Middle frontal gyrus (tissue), 1 donor: ENCODE data around the gene FRMD3.
A peak's percentile ranks its signal among the peaks of the same experiment; 100 is the strongest.

ENCODE experiments used
- DNase-seq: peaks from one replicate; pipeline ENCODE4 v3.0.0-alpha.2; 2015; ENCODE audit warnings: low spot score; ENCODE audit errors: extremely low spot score

FRMD3 gene

DNA sequence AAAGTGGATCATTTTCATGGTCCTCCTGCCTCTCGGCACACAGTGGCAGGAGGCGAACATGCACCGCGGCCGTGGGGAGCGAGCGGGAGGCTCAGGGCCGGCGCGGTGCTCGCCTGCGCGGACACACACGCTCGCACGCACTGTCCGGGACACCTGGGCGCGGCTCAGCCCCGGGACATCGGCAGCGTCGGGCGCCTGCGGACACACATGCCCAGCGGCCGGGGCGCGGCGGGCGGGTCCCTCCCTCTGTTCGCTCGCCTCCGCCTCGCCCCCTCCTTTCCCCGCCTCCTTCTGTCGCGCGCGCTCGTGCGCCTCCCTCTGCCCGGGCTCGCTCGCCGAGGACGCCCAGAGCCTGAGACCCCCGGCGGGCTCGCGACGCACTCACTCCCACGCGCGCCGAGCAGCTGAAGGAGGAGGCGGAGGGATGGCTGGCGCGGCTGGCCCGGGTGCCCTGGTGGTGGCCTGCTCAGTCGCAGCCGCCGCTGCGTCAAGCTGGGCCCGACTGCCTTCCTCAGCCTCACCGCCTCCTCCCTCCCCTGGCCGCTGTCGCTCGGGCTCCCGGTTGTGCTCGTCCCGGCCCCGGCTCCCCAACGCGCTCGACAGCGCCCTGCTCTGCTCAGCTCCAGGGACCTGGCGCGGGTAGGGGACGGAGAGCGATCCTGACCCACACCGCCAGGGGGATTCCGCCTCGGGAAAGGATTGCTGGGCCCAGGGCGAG is at the start of gene FRMD3:
Gene FRMD3 (minus strand): TSS at position 230 of the 718 bp plus-strand sequence. CDS start 170 bp downstream, at position 60.
- no peak for DNase-seq

DNA sequence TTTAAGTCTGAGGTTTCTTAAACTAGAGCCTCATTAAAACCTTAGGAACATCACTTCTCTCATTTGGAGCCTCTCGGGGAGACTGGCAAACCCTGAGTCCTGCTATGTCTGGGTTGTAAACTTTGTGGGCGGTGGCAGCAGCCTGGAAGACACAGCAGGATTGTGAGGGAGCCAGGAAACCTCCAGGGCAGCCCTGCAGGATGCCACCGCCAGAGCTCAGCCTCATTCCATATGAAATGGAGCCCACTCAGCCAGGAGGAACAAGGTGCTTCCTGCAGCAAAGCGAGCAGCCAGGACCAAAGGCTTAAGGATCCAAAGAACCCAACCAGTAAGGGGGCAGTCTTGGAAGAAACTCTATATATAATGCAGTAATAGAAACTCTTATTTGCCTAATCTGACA is 46.8 kb upstream of the FRMD3 start:
- DNase-seq, result no peak

DNA sequence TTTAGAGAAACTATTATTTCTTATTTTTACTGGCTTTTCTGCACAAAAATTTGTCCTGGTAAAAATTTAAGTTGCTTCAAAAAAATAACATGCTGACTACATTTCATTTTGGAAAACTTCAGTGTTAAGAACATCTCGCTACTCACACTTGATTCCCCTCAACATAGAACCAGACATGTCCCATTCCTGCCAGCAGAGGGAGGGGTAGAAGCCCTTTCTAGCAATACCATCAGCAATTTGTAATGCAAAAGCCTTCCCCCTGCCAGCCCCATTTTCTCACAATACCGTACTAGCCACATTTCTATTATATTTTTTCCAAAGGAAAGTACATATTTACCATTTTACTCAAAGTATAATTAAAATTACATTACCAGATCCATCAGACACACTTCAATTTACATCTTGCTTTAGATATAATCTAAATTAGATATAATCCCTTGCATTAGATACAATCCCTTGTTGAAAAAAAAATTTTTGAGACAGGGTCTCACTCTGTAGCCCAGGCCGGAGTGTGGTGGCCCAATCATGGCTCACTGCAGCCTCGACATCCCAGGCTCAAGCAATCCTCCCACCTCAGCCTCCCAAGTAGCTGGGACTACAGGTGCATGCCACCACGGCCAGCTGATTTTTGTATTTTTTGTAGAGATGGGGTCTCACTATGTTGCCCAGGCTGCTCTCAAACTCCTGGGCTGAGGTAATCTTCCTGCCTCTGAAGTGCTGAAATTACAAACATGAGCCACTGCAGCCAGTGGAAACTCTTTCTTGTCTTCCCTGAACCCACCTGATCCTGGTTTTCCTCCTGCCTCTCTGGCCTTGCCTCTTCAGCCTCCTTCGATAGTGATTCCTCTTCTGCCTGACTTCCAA is 45.2 kb upstream of the FRMD3 start:
- DNase-seq, result no peak

DNA sequence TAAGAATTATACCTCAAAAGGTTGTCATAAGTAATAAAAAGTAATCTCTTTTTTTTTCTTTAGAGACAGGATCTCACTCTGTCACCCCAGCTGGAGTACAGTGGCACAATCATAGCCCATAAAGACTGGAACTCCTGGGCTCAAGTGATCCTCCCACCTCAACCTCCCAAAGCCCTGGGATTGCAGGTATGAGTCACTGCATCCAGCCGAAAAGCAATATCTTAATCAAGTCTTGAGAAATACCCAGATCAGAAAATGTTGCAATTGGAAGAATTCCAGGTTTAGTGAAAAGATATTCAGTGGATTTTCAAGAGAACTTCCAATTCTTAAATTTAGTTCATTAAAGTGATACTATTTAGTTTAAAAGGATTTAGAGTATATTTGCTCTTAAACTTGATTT is 43.8 kb upstream of the FRMD3 start:
- no peak for DNase-seq

DNA sequence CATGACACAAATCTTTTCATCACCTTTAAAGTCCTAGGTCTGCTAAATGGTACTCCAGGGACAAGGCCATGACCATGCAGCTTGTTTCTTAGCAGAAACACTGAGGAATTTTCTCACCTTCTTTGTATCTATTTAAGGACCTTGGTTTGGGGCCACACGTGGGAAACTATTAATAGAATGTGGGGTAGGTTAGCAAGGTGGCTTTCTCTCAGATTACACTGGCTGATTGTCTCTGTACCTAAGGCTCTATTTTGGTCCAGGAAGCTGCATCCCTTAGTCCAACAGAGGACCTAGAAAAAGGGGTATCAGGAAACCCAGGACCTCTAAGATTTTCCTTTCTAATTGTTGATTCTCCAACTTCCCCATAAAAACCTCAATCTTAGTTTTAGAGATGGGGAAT is 36.3 kb upstream of the FRMD3 start:
- no peak for DNase-seq

DNA sequence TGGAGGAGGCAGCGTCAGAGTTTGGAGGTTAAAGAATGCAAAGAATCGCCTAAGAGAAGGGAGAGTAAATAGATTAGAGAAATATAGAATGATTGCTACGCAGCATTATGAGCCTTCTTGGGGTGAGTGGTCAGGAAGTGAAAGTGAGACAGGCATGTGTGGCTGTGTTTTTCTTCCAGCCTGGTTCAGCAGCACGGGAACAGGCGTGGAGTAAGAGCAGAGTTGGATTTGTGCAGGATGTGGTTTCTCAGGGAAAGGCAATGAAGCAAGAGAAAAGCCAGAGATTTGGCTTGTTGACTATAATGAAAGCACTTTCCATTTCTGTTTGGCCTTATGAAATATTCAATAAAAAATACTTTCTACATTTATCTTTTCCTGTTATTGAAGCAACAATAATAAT is 34.3 kb upstream of the FRMD3 start:
- no peak for DNase-seq

DNA sequence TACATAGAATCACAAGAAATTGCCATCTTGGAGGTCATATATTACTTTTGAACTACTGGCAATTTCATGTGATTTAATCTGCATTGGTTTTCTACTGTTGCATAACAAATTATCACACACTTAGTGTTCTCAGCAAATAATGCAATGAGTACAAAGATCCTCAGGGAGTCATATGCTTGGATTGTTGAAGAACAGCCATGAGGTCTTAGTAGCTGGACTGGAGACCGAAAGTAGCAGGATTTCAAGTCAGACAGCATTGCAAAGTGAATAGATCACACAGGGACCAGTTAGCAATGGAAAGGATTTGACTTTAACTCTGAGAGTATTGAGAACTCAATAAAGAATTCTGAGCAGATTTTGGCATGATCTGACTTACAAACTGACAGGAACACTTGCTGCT is 32.2 kb upstream of the FRMD3 start:
- DNase-seq, result no peak

DNA sequence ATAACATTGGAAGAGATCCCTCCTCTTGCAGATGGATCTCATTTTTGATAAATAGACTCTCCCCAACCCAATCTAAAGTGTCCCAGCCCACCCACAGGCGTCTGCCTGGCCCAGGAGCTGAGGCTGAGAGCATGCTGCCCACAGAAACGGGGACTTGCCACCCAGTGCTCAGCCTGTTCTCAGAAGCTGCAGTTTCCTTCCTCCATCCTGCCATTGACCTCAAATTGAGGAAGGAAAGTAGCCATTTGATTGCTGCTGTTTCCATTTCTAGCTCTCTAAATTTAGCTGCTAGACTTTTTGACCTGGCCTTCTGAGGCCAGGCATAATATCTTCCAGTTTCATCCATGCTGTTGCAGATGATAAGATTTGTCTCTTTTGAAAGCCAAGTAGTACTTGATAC is 31.1 kb upstream of the FRMD3 start:
- no peak for DNase-seq

DNA sequence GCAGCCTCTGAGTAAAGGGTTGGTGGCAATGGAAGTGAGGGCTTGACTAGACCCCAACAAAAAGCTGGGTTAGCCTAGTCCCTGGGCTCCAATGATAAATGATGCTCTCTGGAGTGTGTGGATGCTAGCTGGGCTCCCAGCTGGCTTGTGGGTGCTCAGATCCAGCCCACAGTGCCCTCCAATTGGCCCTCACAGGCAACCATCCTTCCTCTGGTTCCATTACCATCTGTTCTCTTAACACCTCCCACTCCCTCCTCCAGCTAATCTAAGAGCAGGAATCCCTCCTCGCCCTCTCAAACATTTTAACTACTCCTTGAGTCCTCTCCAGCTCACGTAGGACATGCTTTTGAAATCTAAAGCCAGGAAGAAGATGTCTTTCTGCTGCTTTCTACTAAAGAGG is 25.2 kb upstream of the FRMD3 start:
- peak; percentile 24 for DNase-seq

DNA sequence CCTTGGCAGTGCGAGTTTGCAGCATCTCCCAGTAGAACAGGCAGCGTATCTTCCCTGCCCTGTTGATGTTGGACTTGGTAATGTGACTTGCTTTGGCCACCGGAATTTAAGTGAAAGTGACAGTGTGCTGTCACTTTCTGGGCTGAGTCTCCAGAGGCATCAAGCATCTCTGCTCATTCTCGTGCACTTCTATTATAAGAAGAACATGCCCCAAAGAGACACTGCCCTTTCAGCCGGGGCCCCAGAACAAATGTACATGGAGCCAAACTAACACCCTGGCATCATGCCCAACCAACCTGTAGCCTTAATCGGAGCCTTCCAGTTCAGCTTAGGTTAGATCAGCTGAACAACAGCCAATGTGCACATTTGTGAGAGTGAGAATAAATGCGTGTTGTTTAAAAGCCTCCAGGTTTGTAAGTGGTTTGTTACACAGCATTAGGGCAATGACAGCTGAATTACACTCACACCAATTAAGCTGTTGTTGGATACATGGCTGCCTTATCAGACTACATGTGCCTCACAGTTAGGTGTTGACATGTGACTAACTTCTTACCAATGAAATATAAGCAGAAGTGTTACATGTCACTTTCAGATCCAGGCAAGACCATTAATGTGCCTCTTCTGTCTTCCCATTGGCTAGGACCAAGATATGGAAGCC is 22.1 kb upstream of the FRMD3 start:
- DNase-seq, result no peak

DNA sequence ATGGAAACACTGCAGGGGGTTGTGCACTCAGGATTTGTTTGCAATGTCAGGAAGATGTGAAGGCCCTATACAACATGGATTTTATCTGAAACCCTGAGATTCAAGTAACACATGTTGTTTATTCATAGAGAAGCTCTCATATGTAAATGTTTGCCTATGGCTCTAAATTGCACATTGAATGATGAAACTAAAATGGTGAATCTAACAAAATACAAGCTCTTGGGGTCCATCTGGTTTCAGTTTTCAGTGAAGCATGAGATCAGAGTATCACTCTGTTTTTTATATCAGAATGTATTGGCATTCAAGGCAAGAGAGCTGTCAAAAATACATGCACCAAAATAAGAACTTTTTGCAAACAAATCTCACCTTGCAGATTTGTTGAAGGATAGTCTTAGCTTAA is 19.6 kb upstream of the FRMD3 start:
- DNase-seq, result no peak

DNA sequence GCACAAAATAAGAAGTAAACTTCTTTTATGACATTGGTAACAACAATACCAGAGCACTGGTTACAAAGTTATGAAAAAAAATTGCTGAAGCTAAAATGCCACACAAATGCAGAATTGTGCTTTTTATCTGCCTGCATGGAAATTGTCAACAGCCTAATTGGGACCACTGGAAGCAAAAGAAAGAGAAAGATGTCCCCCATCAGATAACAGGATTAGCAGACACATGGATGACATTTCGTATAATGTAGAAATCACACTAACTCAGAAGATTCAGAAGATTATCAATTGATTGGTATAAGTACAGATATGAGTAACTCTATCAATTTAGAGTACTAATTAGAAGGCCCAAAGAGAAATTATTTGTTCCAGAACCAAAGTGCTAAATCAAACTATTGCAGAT is 19.1 kb upstream of the FRMD3 start:
- DNase-seq, result no peak

DNA sequence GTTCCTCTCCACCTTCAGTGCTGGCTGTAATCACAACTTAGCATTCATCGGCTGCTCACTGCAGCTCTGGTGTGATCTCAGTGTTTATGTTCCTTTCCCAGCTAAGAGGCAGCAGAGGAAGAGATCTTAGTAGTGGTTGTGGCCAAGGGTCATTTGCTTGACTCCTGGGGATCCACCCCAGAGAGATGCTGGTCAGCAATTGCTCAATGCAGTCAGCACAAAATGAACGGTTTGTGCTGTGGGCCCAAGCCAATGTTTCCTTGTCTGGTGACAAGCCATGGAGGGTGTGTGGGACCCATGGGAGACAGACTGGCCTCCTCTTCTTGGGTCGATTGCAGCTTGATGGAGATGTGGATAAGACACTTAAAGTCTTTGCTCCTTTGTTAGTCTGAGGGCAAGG is 16.1 kb upstream of the FRMD3 start:
- DNase-seq, result no peak

DNA sequence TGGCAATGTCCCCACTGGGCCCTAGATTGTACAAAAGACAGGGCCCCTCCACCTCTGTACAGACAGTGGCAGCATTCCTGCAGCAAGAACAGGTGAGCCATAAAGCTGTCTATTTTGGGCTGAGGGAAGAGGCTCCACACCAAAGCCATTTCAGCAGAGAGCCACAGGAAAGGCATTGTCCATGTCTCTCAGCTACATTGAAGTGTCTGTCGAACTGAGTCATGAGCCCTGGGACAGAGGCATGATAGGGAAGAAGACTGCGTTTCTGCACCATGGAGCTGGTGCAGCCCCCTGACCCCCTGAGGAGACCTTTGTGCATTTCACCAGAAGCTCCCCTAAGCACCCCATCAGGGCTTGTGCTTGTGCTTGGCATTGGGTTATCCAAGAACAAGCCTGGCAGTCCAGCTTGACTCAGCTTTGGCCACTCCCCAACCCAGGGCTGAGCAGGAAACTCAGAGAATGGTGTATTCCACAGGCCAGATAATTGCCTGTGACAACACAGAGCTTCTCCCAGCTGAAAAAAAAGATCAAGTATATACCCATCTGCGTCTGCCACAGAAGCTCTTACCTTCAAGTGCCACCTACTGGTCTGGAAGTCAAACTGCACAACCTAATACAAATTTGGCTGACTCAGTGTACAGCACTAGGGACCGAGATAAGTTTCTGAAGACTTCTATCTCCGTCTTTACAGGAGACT is 5.9 kb upstream of the FRMD3 start:
- no peak for DNase-seq

DNA sequence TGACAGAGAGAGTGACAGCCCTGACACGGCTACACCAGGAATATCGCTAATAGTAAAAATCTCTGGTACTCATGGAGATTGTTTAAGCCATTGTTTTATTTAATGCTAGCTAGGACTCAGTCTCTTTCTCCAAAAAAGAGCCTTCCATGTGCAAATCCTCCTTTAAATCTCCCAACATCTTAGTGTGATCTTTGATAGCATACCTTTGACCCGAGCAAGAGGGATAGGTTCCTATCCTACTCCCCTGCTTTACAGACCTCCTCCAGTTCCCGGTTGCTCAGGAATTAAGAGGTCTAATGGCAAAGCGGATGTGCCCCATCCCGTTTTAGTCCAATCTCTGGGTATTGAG is 663 bp upstream of the FRMD3 start:
- DNase-seq, result no peak

DNA sequence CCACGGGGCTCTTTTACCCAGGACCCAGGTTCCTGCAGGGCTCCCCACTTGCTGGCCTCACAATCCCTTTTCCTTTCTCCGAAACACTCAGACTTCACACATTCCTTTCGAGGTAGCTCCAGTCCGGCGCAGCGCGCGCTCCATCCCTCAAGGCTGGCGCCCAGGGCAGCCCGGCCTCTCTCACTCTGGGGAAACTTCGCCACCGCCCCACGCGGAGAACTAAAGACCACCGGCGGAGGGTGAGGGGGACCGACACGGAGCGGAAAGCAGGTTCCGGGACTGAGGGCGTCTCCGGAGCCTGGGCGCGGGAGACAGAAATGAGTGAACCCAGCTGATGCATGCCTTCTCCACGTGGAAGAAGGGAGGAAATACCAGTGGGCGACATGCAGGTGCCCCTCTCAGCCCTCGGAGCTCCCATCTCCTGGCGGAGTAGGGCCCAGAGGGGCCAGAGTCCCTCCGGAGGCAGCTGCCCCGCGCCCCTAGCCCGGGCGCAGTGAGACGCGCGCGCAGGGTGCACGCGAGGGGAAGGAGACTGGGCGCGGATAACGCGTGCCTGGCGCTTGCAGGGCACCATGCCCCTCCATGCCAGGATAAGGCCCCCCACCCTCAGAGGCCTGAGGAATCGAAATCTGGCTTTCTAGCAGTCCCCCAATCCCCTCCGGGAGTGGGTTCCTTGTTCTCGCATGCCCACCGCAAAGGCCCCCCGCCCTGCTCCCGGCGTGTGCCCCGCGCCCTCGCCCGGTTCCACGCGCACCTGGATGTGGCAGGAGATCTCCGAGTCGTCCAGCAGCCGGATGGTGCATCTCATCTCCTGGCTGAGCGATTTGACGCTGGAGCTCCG is 650 bp downstream of the FRMD3 start:
- DNase-seq, result no peak

DNA sequence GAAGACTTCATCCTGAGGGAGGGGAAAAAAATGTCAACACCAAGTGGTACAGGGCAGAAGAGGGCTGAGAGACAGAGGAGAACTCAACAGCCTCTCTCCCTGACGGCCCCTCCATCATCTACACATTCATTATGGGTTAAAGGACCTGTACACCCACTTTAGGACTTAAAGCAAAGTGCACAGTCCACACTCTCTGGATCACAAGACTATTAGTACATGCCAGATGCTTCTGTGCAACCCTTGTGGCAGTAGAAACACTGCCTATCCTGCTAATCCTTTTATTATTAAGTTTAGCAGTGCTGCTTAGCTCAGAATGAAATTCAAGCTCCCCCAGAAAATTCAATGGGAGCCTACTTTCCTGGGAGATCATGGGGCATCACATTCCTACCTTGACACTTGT is 1.9 kb downstream of the FRMD3 start:
- no peak for DNase-seq

DNA sequence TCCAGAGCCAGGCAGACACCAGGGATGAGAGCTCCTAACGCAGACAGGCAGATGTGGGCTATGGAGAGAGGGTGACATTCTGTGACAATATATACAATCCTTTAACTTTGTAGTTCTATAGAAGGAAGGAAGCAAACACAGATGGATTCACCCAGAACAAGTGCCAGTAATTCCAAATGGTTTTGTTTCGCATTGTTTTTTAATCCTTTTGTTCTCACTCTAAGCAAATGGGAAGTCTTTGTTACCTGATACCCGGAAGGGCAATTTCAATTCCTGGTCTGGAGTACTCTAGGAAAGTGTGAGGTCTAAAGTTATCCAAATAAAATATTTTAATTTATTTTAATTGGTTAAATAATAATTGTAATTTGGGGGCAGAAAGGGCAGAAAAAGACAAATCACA is 2.5 kb downstream of the FRMD3 start:
- DNase-seq, result no peak

DNA sequence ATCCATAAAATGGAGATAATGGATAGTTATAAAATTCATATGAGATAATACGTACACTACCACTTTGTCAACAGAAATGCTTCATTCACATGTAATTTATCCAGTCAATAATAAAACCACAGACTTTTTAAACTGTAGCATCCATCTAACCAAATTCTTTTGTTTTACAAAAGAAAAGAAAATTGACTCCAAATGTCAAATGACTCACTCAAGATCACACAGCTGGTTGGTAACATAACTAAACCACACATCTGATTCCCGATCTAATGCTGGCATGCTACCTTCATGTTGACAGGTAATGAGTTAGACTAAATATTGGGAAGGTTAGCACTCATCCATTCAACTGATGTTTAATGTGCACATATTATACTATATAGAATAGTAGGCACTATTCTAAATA is 4.9 kb downstream of the FRMD3 start:
- DNase-seq, result no peak

DNA sequence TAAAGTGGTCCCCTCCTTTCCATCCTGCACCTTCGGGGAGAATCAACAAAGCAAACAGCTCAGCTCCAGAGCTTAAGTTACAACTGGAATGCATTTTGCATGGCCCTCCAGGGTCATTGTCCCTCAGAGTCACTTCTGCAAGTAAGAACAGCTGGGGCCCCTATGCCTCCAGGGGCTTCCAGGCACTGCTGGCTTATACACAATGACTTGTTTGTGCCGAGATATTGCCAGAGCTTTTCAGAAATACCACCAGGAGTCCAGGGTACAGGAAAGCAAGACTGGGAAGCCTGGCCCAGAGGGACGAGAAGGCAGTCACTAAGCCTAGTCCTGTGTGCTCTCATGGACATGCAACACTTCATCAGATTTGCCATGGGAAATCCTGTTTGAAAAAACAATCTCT is 11.3 kb downstream of the FRMD3 start:
- DNase-seq, result no peak

DNA sequence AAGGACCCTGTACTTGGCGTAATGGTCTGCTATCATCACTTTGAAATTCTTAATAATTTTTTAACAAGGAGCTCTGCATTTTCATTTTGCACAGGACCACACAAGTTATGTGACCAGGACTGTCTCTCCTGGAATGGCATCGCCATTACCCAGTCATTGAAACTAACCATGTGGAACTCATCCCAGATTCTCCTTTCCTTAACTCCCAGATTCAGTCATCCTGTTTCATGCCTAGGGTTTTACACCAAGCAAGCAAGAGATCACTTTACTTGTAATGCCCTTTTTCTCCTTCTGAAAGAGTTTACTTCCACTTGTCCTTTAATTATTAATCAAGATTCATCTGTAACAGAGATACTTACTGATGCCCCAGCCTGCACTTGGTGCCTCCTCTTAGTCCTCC is 12.0 kb downstream of the FRMD3 start:
- DNase-seq, result no peak
